ENCODE data around the gene TMEM109. TPM values are rescaled to one million over a fixed set of nuclear protein-coding genes. Genes with fewer than 3 reads are reported as not detected.

TMEM109 gene
- total and polyA plus RNA-seq, 2 of the 4 experiments (the other 2 are of a cell fraction): 15.1 to 69.7 TPM

DNA sequence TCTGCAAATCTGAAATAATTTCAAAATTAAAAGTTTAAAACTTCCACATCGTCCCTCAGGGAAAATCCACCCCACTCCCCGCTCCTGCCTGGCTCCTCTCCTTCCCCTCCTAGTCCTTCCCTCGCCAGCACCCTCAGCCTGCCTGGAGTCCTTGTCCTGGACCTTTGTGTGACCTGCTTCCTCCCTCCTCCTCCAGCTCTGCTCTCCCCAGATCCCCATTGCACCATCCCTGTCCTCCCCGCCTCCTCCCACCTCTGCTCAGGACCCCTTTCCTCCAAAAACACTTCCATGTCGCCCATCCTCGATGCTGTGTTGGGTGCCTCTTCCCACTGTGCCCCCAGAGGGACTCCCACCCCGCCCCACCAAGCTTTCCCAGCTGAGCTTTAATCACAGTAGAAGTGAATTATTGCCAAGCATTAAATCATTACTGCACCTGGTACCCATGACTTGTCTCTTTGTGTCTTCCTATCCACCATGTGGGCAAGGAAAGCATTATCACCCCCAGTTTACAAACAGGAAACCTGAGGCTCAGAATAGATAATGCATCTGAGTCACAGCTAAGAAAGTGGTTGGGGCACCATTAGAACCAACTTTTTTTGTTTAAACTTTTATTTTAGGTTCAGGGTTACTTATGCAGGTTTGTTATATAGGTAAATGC lies 49.0 kb upstream of the TMEM109 start:
- H3K9me3 ChIP-seq (ENCODE audit: control insufficient read depth, insufficient read depth, low read length): no peaks in the 10 kb centered on the region
- TF ChIP-seq RFX5 (IDR thresholded peaks at IDR 0.05; ENCODE audit: low read depth, low read length) (no peak), CHD1 (IDR thresholded peaks at IDR 0.05; ENCODE audit: low read depth, low read length) (no peak), RAD21 (IDR thresholded peaks at IDR 0.05; ENCODE audit: low read length) (no peak), MXI1 (IDR thresholded peaks at IDR 0.05; ENCODE audit: borderline replicate concordance, low read depth, low read length) (no peak), MAFK (IDR thresholded peaks at IDR 0.05; ENCODE audit: low read depth, low read length) (no peak), RCOR1 (IDR thresholded peaks at IDR 0.05; ENCODE audit: insufficient replicate concordance, low read length) (no peak)
- TF ChIP-seq, protein P1, sequence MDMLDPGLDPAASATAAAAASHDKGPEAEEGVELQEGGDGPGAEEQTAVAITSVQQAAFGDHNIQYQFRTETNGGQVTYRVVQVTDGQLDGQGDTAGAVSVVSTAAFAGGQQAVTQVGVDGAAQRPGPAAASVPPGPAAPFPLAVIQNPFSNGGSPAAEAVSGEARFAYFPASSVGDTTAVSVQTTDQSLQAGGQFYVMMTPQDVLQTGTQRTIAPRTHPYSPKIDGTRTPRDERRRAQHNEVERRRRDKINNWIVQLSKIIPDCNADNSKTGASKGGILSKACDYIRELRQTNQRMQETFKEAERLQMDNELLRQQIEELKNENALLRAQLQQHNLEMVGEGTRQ (IDR thresholded peaks at IDR 0.05; ENCODE audit: low read depth, low read length): no peak
- TF ChIP-seq, protein P2, sequence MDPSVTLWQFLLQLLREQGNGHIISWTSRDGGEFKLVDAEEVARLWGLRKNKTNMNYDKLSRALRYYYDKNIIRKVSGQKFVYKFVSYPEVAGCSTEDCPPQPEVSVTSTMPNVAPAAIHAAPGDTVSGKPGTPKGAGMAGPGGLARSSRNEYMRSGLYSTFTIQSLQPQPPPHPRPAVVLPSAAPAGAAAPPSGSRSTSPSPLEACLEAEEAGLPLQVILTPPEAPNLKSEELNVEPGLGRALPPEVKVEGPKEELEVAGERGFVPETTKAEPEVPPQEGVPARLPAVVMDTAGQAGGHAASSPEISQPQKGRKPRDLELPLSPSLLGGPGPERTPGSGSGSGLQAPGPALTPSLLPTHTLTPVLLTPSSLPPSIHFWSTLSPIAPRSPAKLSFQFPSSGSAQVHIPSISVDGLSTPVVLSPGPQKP (IDR thresholded peaks at IDR 0.05; ENCODE audit: borderline replicate concordance, low read depth, low read length): no peak
- H3K9me1 ChIP-seq (ENCODE audit: insufficient read depth, low read length): no peaks in the 10 kb centered on the region
- dilution Hi-C loops (cut with HindIII; ENCODE audit: low sequenced_read_pairs, unreplicated experiment): no loop called here
- H3K27ac ChIP-seq (ENCODE audit: insufficient read depth, low read length): no peak overlapping the region
- H2BK5ac ChIP-seq (ENCODE audit: low read depth, low read length, poor library complexity, severe bottlenecking): no peak overlapping the region
- no peak overlapping the region for H3K4me3 ChIP-seq (ENCODE audit: insufficient read depth, low read depth, low read length)
- no peaks in the 10 kb centered on the region for H4K20me1 ChIP-seq (ENCODE audit: insufficient read depth, low read length)
- DNase-seq (no peak), ATAC-seq (ENCODE audit: low read depth) (no peak)
- no peak overlapping the region for H3K4me2 ChIP-seq (ENCODE audit: low read depth, low read length)
- no peaks in the 10 kb centered on the region for H3K79me1 ChIP-seq (ENCODE audit: low read depth in 1 of 2, low read length in 2 of 2)
- no TSS peak for BruUV-seq (replicated peaks)
- no peak overlapping the region for H2BK20ac ChIP-seq (ENCODE audit: low read depth, low read length)
- no peak overlapping the region for H2AK9ac ChIP-seq (replicated peaks; ENCODE audit: low read depth, low read length, poor library complexity)
- H2AFZ ChIP-seq (replicated peaks; ENCODE audit: low read length, poor library complexity): no peak overlapping the region
- CTCF ChIA-PET: no interaction called here
- no peak overlapping the region for H3K9ac ChIP-seq (ENCODE audit: low read depth, low read length)
- H4K8ac ChIP-seq (ENCODE audit: low read depth in 2 of 2, low read length in 2 of 2): no peak overlapping the region
- H3K36me3 ChIP-seq (ENCODE audit: control insufficient read depth, insufficient read depth, low read length): no peaks in the 10 kb centered on the region
- H3K4ac ChIP-seq (ENCODE audit: low read depth, low read length): no peak overlapping the region
- H4K91ac ChIP-seq (ENCODE audit: insufficient read depth, low read depth, low read length): no peak overlapping the region
- POLR2A ChIA-PET (ENCODE audit: unreplicated experiment): no interaction called here
- in situ Hi-C loops (cut with MboI; ENCODE audit: low sequenced_read_pairs): no loop called here
- no peak overlapping the region for H4K5ac ChIP-seq (ENCODE audit: low read depth, low read length)
- no peak overlapping the region for H3K18ac ChIP-seq (ENCODE audit: low read depth, low read length)
- intact Hi-C loops (cut with micrococcal nuclease): no loop called here
- peaks cover 13% of the 10 kb centered on the region for H3K27me3 ChIP-seq (ENCODE audit: control insufficient read depth, insufficient read depth, low read length)
- H3K14ac ChIP-seq (replicated peaks; ENCODE audit: low read depth, low read length): no peak overlapping the region
- H2BK120ac ChIP-seq (ENCODE audit: low read depth, low read length): no peak overlapping the region
- WGBS, 2 experiments (ENCODE audit: extremely low coverage in 2 of 2, insufficient read length in 1 of 2): 79% methylated on average over 6 of the region's 7 CpGs; no CpG with 5 or more reads in 1 of the 2 experiments
- no peak overlapping the region for H3K23ac ChIP-seq (ENCODE audit: low read depth, low read length)
- no peaks in the 10 kb centered on the region for H3K4me1 ChIP-seq (ENCODE audit: control insufficient read depth, insufficient read depth, low read length)
- H2AK5ac ChIP-seq (ENCODE audit: low read depth, low read length): no peak overlapping the region
- no peak overlapping the region for H2BK15ac ChIP-seq (ENCODE audit: low read depth, low read length)
- H3K56ac ChIP-seq (ENCODE audit: extremely low read depth, insufficient read depth, low read length): no peak overlapping the region
